GM12864 (cell line): ENCODE data around the gene NUAK2.

Experiments used
- DNase-seq: peaks from one replicate; pipeline ENCODE4 v3.0.0-alpha.2; 2011; ENCODE audit warnings: low read depth
- H3K4me3 ChIP-seq: 2 replicates; pipeline ENCODE4 v1.5.1; 2011; ENCODE audit warnings: mild to moderate bottlenecking, low read depth, low read length, control low read depth
- TF ChIP-seq, protein P1 (sequence below): IDR thresholded peaks from 2 replicates; pipeline ENCODE4 v1.5.1; 2011; ENCODE audit warnings: low read depth, mild to moderate bottlenecking, moderate library complexity, low read length, control low read depth, inconsistent platforms; ENCODE audit errors: missing control alignments

The NUAK2 gene

GRCh38 chr1:205312866-205313562 is 8.5 kb downstream of the NUAK2 start:
- H3K4me3 ChIP-seq = no peak overlapping the region; the same call in 1 of the 2 replicates
- DNase-seq = no peak
- TF ChIP-seq, protein P1, sequence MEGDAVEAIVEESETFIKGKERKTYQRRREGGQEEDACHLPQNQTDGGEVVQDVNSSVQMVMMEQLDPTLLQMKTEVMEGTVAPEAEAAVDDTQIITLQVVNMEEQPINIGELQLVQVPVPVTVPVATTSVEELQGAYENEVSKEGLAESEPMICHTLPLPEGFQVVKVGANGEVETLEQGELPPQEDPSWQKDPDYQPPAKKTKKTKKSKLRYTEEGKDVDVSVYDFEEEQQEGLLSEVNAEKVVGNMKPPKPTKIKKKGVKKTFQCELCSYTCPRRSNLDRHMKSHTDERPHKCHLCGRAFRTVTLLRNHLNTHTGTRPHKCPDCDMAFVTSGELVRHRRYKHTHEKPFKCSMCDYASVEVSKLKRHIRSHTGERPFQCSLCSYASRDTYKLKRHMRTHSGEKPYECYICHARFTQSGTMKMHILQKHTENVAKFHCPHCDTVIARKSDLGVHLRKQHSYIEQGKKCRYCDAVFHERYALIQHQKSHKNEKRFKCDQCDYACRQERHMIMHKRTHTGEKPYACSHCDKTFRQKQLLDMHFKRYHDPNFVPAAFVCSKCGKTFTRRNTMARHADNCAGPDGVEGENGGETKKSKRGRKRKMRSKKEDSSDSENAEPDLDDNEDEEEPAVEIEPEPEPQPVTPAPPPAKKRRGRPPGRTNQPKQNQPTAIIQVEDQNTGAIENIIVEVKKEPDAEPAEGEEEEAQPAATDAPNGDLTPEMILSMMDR = no peak

DNA sequence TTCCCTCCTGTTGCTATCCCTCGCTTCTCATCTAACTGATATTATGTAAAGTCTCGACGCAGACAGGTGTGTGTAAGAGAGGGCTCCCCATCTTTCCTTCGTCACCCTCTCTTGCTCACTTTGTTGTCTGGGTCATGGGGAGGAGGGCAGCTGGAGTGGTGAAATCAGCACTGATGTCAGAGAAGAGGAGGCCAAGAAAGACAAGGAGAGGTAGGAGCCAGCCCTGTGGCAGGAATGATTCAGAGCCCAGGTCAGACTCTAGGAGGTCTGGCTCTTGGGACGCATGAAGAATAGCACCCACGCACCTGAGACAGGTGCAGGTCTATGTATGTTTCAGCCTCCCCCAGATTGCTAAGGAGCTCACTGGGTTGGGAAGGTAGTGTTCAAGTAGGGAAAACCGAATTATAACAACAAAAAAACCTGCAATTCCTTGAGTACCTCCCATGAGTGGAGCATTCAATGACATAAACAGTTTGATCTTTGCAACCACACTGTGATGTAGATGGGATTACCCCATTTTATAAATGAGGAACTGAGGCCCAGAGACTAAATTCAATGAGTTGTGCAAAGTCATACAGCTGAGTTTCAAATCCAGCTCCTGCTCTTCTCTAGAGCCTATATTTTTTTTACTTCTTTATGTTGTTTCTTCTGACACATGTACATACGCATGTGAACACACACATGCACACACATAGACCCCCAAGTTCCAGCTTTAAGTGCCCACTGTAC is 10.4 kb downstream of the NUAK2 start:
- TF ChIP-seq, protein P1 = no peak
- H3K4me3 ChIP-seq = no peak overlapping the region
- DNase-seq = no peak

DNA sequence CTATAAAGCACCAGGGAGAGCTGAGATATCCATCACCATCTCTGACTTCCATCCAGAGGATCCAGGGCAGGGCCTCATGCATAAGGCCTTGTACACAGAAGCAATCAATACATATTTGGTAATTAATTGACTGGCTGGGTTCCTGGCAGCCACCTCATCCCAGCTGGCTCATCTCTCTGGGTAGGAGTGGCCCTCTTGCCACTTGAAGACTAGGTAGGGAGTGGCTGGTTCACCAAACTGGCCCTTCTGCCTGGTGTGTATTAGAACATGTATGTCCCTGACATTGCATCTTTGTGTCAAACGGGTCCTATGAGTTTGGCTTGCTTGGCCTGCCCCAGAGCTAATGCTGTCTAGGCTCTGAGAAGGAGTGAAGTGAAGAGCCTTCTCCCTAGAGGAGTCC is 11.8 kb downstream of the NUAK2 start:
- TF ChIP-seq, protein P1 = no peak
- no peak for DNase-seq
- no peak overlapping the region for H3K4me3 ChIP-seq

- TF ChIP-seq, protein P1 = no peak
- no peak overlapping the region for H3K4me3 ChIP-seq
These were observed 14.5 kb downstream of the NUAK2 start for GRCh38 chr1:205306929-205307566.

GRCh38 chr1:205304695-205305070 is 16.9 kb downstream of the NUAK2 start:
- TF ChIP-seq, protein P1 = no peak
- DNase-seq = no peak
- H3K4me3 ChIP-seq = no peak overlapping the region

More at GRCh38 chr1:205306929-205307566, 14.5 kb downstream of the NUAK2 start:
- DNase-seq = no peak

DNA sequence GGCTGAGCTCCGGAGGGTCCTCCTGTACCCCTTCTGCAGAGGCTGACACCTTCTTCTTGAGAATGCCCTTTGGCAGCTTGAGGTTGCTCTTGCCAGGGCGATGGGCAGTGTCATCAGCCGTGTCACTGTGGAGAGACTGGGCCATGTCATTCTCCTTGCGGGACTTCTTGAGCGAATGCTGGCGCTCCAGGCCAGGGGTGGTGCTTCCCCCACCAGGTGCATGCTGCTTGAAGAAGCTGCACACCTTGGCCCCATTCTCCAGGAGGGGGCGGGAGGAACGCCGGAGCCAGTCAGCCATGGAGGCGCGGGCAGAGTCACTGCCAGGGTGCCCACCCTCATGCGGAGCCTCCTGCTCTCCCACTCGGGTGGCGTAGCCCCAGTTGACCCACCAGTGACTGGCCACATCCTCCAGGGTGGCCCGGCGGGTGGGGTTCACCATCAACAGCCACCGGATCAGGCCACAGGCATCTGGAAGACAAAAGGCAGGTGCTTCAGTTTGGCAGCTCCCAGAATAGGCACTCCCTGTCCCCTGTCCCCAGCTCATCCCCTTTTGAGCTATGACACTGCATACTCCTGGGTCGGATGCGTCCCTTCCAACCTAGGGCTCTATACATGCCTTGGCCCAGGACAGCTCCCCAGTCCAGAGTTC is 17.4 kb downstream of the NUAK2 start:
- no peak overlapping the region for H3K4me3 ChIP-seq
- TF ChIP-seq, protein P1 = no peak

More for the DNA sequence above, 17.4 kb downstream of the NUAK2 start:
- no peak for DNase-seq
